Activated T-cell treated with anti-CD3 and anti-CD28 coated beads for 4 hours (primary cell): ENCODE results near the gene CYP2B6.
"Not testable (repeated sequence)": the region's sequence is repeated elsewhere in the genome, so short reads cannot be mapped to it uniquely, and the experiment has no call there.

Source experiments
- DNase-seq: peaks from one replicate; pipeline ENCODE4 v3.0.0-alpha.2; 2020

The CYP2B6 gene

GRCh38 chr19:40981591-40981990, 9.5 kb upstream of the CYP2B6 start:
- no peak for DNase-seq

DNA sequence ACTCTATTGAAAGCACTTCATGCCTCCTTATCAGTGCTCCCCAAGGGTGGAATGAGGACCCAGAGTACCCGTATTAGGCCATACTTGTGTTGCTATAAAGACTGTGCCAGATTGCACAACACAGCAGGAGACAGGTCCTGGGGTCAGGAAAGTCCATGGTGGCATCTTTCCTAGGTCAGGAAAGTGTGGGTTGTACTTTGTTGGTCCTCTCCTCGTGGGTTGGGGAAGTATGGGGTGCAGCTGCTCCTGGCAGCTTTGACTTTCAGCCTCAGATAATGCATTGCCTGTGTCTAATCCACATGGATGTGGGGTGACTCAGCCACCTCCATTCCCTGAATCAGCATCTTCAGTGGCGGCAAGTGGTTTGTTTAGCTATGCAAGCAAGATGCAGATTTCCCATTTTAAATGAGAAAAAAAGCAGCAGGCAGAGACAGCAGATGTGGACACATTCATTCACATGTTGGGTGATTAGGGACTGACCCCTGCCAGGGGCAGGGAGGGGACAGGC, 8.4 kb upstream of the CYP2B6 start:
- DNase-seq, result no peak

- DNase-seq, result no peak
These were observed 1.6 kb upstream of the CYP2B6 start for GRCh38 chr19:40989453-40989852.

DNA sequence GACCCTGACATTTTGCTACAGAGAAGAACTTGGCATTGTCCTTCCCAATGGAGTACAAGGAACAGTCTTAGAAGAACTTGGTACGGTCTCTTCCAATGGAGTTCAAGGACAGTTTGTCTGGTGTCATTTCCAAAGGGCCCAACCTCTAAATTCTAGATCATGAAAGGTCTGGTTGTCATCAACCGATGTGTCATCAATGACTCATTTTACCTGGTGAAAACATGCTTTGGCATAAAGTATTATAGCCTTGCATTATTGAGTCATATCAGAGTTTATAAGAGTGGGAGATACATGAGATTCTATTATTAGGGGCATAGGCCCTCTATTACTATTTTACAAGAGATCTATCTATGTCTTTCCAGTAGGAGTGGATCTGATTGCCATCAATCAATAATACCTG, 4.3 kb downstream of the CYP2B6 start:
- DNase-seq, result no peak

DNA sequence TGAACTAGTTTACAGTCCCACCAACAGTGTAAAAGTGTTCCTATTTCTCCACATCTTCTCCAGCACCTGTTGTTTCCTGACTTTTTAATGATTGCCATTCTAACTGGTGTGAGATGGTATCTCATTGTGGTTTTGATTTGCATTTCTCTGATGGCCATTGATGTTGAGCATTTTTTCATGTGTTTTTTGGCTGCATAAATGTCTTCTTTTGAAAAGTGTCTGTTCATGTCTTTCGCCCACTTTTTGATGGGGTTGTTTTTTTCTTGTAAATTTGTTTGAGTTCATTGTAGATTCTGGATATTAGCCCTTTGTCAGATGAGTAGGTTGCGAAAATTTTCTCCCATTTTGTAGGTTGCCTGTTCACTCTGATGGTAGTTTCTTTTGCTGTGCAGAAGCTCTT, 7.9 kb downstream of the CYP2B6 start:
- not testable (repeated sequence) for DNase-seq

GRCh38 chr19:41000310-41000737, 9.2 kb downstream of the CYP2B6 start:
- DNase-seq, result no peak

GRCh38 chr19:41001243-41001971, 10.3 kb downstream of the CYP2B6 start:
- DNase-seq, result no peak

DNA sequence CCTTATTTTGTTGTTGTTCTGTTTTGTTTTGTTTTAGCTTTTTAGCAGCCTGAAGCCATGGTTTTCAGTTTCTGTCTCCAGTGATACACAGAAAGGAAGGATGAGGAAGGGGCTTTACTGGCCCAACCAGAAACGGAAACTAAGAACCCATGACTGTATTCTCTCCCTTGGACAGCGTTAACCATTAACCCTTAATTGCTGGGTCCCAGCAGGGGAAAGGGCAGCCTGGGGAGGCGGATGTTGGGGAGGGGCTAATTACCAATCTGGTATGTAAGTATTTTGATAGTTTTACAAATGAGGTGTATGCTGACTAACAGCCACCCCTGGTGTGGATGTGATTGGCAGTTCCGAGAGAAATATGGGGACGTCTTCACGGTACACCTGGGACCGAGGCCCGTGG, 12.6 kb downstream of the CYP2B6 start:
- DNase-seq, result not testable (repeated sequence)

DNA sequence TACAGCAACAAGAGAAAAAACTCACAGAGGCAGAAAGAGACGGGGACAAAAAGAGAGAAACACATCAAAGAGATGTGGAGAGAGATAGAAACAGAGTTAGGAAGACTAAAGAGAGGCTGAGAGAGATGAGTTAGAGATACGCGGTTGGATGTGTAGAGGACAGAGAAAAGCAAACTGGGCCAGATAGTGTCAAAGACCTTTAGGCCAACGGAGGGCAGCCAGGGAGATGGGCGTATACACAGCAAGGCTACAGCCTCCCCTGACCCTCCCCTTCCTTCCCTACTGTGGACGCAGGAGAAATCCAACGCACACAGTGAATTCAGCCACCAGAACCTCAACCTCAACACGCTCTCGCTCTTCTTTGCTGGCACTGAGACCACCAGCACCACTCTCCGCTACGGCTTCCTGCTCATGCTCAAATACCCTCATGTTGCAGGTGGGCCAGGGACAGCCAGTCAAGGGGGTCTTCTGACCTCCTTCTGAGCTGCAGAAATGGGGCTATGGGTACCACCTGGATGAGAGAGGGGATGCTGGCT, 18.7 kb downstream of the CYP2B6 start:
- DNase-seq, result no peak

DNA sequence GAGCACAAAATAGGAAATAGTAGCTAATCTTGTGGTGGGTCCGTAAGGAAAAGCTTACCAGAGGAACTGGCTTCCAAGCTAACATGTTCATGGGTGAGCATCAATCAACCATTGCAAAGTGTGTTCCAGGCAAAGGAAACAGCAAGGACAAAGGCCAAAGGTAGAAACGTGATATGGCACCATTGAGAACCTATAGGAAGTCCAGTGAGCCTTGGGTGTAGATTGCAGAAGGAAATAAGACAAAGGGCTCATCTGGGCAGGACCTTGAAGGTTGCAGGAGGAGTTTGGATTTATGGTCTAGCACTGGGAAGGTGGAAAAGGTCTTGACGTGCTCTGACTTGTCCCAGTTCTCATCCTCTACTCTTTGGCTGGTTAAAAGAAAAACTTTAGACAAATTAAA, 22.3 kb downstream of the CYP2B6 start:
- no peak for DNase-seq

- DNase-seq, result no peak
These were observed 23.6 kb downstream of the CYP2B6 start for GRCh38 chr19:41014643-41015042.

- no peak for DNase-seq
These were observed 25.5 kb downstream of the CYP2B6 start for GRCh38 chr19:41016488-41017071.

DNA sequence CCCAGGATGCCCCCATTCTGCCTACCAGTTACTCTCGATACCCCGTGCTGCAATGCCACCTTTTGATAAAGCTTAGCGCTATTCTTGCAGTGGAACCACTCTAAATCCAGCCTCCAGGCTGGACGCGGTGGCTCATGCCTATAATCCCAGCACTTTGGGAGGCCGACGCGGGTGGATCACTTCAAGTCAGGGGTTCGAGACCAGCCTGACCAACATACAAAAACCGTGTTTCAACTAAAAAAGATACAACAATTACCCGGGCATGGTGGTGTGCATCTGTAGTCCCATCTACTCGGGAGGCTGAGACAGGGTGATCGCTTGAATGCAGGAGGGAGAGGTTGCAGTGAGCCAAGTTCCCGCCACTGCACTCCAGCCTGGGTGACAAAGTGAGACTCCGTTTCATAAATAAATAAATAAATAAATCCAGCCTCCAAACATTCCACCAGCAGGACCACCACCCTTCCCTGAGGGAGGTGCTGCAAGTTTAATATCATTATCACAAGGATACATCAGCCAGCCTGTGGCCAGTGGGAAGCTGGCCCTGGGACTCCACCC, 27.7 kb downstream of the CYP2B6 start:
- no peak for DNase-seq

DNA sequence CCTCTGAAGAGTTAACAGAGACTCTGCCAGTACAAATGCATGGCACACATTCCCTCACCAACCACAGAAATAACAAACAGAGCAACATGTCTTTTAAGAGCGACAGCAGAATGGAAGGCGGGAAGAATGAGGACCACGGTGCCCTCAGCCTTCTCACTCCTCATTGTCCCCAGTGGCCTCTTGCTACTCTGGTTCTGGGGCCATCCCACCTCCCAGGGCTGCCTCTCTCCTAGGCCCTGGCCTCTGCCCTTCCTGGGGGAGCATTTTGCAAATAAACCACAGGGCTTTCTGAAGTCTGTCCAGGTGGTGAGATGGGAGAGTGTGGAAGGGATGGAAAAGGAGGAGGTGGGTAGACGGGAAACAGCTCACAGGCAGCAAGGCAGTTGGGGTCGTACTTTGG, 28.3 kb downstream of the CYP2B6 start:
- no peak for DNase-seq

DNA sequence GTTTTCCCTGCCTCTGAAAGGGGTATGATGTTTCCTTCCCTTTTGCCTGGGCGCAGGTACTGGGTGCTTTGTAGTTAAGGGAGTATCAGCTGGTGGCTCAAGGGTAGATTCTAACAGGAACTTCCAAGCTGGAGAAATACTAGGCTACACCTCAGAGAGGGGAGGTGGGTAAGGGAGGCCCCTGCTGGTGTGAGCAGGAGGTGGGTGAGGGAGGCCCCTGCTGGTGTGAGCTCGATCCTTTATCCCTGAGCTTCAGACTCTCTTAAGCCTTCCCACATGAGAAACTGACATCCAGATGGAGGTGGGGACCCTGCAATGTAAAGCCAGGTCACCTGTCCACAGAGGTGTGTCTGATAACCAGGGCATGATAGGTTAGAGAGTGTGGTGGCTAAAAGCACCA, 32.1 kb downstream of the CYP2B6 start:
- DNase-seq, result no peak

DNA sequence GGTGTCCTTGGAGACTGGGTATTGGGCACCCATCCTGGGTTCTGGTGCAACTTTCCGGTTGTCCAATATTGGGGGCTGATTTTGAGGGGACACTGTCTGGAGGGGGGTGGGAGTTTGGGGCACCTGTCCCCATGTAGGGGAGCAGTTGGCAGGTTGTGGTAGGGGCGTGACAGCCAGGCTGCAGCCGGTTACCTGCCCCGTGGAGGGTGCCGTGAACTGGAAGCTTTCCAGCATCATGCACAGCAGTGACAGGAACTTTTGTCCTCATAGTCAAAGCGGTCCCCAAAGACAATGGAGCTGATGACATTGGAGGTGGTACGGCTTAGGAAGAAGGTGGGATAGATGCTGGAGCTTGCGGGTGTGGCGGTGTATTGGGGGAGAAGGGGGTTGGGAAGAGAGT, 34.3 kb downstream of the CYP2B6 start:
- no peak for DNase-seq

- no peak for DNase-seq
These were observed 34.8 kb downstream of the CYP2B6 start for GRCh38 chr19:41025871-41026270.

DNA sequence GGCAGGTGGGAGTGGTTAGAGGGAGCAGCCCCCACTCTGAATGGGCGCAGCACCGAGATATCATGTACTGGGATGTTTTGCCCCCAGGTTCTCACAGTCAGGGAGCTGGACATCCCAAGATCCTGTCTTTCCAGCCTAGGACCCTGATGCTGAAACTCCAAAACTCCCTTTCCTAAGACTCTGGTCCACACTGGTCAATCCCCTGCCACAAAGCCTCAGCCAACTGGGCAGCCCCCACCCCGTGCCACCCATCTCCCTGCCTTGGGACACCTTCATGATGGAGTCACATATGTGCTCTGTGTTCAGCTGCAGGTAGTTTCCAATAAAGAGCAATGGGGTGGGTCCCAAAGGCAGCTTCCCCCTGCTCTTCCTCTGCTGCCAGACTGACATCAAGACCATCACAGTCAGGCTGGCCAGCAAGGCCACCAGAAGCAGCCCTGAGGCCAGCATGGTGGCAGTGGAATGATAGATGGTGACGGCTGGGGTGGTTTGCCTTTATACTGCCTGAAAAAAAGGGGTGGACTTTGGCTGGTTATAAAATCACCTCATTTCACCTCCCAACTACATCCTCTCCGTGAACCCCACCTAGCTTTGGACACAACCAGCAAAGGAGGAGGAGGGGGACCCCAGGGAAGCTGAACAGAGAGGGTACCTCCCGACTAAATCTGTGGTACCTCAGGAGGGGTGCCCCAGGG, 36.3 kb downstream of the CYP2B6 start:
- no peak for DNase-seq

DNA sequence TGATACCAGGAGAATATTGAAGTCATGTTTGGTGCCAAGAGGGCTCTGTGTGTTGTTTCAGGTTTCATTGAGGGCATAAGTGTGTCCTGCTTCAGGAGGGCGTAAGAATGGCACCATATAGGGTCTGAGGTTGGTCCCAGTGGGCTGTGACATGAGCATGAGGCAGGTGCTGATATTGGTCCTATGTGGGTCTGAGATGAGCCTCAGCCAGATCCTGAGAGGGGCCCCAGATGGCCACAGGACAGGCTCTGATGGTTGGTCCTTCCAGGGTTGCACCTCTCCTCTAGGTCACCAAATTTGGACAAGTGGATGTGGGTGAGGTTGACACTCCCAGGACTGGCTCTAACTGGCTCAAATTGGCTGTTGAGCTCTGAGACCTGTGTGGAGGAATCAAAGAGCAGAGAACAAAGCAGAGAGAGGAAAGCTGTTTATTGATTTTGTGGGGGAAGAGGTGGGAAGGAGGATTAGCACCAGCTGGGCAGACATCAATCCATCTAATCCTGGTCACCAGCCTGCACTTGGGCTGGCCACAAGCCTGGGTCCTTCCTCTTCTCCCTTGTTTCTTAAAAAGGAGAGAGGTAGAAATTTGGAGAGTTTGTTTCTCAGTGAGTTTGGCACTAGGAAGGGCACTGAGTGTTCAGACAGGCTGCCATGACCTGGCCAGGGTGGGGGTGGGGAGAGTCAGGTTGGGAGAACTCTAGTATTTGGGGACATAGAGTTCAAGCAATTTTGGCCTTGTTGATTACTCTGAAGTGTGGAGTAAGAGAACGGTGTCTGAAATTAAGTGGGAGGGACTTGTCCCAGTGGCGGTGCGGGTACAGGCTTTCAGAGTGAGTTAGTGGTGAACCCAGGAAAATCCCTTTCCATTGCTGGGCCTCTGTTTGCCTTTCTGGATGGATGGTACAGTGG, 38.7 kb downstream of the CYP2B6 start:
- no peak for DNase-seq

GRCh38 chr19:41030651-41031050, 39.6 kb downstream of the CYP2B6 start:
- no peak for DNase-seq

- DNase-seq, result no peak
These were observed 40.8 kb downstream of the CYP2B6 start for GRCh38 chr19:41031916-41032315.

DNA sequence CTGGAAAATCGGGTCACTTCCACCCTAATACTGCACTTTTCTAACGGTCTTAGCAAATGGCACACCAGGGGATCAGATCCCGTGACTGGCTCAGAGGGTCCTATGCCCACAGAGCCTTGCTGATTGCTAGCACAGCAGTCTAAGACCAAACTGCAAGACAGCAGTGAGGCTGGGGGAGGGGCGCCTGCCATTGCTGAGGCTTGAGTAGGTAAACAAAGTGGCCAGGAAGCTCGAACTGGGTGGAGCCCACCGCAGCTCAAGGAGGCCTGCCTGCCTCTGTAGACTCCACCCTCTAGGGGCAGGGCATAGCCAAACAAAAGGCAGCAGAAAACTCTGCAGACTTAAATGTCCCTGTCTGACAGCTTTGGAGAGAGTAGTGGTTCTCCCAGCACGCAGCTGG, 42.2 kb downstream of the CYP2B6 start:
- not testable (repeated sequence) for DNase-seq
